Measurements from ENCODE around the gene SPATA6L. TPM values are rescaled to one million over a fixed set of nuclear protein-coding genes. Genes with fewer than 3 reads are reported as not detected.

SPATA6L gene
- polyA plus RNA-seq, 1 of the 3 experiments (the other 2 are of a cell fraction) = 0.44 TPM

DNA sequence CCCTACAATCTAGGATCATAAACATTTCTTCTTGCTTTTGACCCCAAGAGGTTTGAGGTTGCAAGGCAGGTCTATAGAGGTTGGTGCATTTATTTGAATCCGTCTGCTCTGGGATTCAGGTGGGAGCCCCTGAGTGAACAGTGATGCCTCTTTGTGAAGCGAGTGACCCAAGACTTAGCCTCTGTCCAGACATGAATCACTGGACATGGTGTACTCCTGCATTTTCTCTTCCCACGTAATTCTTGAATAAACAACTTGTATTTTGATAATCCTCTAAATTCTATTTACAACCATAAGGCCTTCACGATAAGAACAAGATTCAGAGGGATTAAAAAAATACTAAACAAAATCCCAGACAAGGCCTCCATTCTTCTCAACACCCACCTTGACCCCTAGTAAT is 71.7 kb downstream of the SPATA6L start:
- no peaks in the 10 kb centered on the region for H3K9me2 ChIP-seq
- POLR2A ChIA-PET = no interaction called here

More for the DNA sequence above, 71.7 kb downstream of the SPATA6L start:
- Histone ChIP-seq H3K9me3 (no peaks in the 10 kb centered on the region), H4K20me1 (ENCODE audit: insufficient read depth) (no peaks in the 10 kb centered on the region), H3K27me3 (ENCODE audit: insufficient read depth) (no peaks in the 10 kb centered on the region), H3F3A (replicated peaks; ENCODE audit: insufficient read depth) (no peaks in the 10 kb centered on the region), H3K36me3 (replicated peaks in 1 of 2; ENCODE audit: control insufficient read depth in 1 of 2, insufficient read depth in 2 of 2, low read length in 1 of 2) (no peaks in the 10 kb centered on the region), H3K27ac (ENCODE audit: low read depth in 2 of 2, low read length in 1 of 2) (no peak overlapping the region), H3K79me2 (ENCODE audit: insufficient read depth) (no peaks in the 10 kb centered on the region), H3K4me2 (no peak overlapping the region), H3K9ac (no peak overlapping the region), H3K4me1 (ENCODE audit: control insufficient read depth in 1 of 2, insufficient read depth in 2 of 2, low read depth in 1 of 2, low read length in 1 of 2) (no peaks in the 10 kb centered on the region), H3K4me3 (ENCODE audit: low read depth in 2 of 2, low read length in 1 of 2) (no peak overlapping the region), H2AFZ (ENCODE audit: low read depth) (no peak overlapping the region)
- CTCF ChIA-PET = no interaction called here
- WGBS (ENCODE audit: low lambda C conversion rate) = 47% methylated on average over 4 of the region's 4 CpGs
- TF ChIP-seq TCF12 (IDR thresholded peaks at IDR 0.05) = no peak
- TF ChIP-seq, protein P1, sequence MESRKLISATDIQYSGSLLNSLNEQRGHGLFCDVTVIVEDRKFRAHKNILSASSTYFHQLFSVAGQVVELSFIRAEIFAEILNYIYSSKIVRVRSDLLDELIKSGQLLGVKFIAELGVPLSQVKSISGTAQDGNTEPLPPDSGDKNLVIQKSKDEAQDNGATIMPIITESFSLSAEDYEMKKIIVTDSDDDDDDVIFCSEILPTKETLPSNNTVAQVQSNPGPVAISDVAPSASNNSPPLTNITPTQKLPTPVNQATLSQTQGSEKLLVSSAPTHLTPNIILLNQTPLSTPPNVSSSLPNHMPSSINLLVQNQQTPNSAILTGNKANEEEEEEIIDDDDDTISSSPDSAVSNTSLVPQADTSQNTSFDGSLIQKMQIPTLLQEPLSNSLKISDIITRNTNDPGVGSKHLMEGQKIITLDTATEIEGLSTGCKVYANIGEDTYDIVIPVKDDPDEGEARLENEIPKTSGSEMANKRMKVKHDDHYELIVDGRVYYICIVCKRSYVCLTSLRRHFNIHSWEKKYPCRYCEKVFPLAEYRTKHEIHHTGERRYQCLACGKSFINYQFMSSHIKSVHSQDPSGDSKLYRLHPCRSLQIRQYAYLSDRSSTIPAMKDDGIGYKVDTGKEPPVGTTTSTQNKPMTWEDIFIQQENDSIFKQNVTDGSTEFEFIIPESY (IDR thresholded peaks at IDR 0.05; ENCODE audit: borderline replicate concordance, low read depth) = no peak
- no peak for TF ChIP-seq GATA2 (CRISPR knock-in tag; IDR thresholded peaks at IDR 0.05)
- no peak for TF ChIP-seq JUND (IDR thresholded peaks at IDR 0.05)
- no peak for TF ChIP-seq NRF1 (IDR thresholded peaks at IDR 0.05; ENCODE audit: low read depth, low read length)
- TF ChIP-seq GABPA (IDR thresholded peaks at IDR 0.05; ENCODE audit: low read depth) = no peak
- TF ChIP-seq POLR2AphosphoS5 (IDR thresholded peaks at IDR 0.05; ENCODE audit: low read depth, low read length) = no peak
- TF ChIP-seq ELF1 (IDR thresholded peaks at IDR 0.05) = no peak
- TF ChIP-seq, protein P2, sequence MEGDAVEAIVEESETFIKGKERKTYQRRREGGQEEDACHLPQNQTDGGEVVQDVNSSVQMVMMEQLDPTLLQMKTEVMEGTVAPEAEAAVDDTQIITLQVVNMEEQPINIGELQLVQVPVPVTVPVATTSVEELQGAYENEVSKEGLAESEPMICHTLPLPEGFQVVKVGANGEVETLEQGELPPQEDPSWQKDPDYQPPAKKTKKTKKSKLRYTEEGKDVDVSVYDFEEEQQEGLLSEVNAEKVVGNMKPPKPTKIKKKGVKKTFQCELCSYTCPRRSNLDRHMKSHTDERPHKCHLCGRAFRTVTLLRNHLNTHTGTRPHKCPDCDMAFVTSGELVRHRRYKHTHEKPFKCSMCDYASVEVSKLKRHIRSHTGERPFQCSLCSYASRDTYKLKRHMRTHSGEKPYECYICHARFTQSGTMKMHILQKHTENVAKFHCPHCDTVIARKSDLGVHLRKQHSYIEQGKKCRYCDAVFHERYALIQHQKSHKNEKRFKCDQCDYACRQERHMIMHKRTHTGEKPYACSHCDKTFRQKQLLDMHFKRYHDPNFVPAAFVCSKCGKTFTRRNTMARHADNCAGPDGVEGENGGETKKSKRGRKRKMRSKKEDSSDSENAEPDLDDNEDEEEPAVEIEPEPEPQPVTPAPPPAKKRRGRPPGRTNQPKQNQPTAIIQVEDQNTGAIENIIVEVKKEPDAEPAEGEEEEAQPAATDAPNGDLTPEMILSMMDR (IDR thresholded peaks at IDR 0.05) = no peak
- TF ChIP-seq RXRA (IDR thresholded peaks at IDR 0.05; ENCODE audit: borderline replicate concordance, low read depth) = no peak
- no peak for TF ChIP-seq FOXM1 (IDR thresholded peaks at IDR 0.05; ENCODE audit: low read depth)
- no peak for TF ChIP-seq RCOR1 (IDR thresholded peaks at IDR 0.05; ENCODE audit: low read length)
- TF ChIP-seq EZH2phosphoT487 (IDR thresholded peaks at IDR 0.05; ENCODE audit: borderline replicate concordance, low read depth) = no peak
- TF ChIP-seq NFIC (IDR thresholded peaks at IDR 0.05; ENCODE audit: borderline replicate concordance) = no peak
- TF ChIP-seq, protein P3, sequence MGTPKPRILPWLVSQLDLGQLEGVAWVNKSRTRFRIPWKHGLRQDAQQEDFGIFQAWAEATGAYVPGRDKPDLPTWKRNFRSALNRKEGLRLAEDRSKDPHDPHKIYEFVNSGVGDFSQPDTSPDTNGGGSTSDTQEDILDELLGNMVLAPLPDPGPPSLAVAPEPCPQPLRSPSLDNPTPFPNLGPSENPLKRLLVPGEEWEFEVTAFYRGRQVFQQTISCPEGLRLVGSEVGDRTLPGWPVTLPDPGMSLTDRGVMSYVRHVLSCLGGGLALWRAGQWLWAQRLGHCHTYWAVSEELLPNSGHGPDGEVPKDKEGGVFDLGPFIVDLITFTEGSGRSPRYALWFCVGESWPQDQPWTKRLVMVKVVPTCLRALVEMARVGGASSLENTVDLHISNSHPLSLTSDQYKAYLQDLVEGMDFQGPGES (IDR thresholded peaks at IDR 0.05; ENCODE audit: low read depth, low read length) = no peak
- TF ChIP-seq CHD2 (IDR thresholded peaks at IDR 0.05; ENCODE audit: low read length, partially characterized antibody) = no peak
- TF ChIP-seq, protein P4, sequence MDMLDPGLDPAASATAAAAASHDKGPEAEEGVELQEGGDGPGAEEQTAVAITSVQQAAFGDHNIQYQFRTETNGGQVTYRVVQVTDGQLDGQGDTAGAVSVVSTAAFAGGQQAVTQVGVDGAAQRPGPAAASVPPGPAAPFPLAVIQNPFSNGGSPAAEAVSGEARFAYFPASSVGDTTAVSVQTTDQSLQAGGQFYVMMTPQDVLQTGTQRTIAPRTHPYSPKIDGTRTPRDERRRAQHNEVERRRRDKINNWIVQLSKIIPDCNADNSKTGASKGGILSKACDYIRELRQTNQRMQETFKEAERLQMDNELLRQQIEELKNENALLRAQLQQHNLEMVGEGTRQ (IDR thresholded peaks at IDR 0.05; ENCODE audit: borderline replicate concordance, low read depth, low read length) = no peak
- TF ChIP-seq MXI1 (IDR thresholded peaks at IDR 0.05; ENCODE audit: low read depth, low read length) = no peak
- no peak for DNase-seq

All from SK-N-SH (cell line).